WTC11 (cell line): ENCODE data around the gene KATNBL1. TPM values are rescaled to one million over a fixed set of nuclear protein-coding genes. Genes with fewer than 3 reads are reported as not detected.

ENCODE experiments used
- ATAC-seq: fragments of 200-7000 bp; cut with Tn5 transposase; 2 replicates; pipeline ENCODE4 v1.10.0; 2021; ENCODE audit warnings: mild to moderate bottlenecking, moderate library complexity
- CTCF ChIA-PET: fragments of 300-600 bp; sonication (Branson Sonifier 250); formaldehyde crosslinking; loops from one replicate; lab custom pipeline; 2021; ENCODE audit warnings: antibody characterized with exemption; lab: Charles Lee
- POLR2A ChIA-PET: fragments of 350-600 bp; sonication (Branson Sonifier 250); formaldehyde crosslinking; loops from one replicate; lab custom pipeline; 2021; ENCODE audit warnings: antibody characterized with exemption; lab: Charles Lee
- DNase-seq: peaks from one replicate; pipeline ENCODE4 v3.0.0; 2021; ENCODE audit warnings: low spot score
- H3K27ac Mint-ChIP-seq: 2 replicates; pipeline ENCODE4 v1.8.0; 2021; ENCODE audit warnings: mixed read lengths
- H3K27me3 Mint-ChIP-seq: 2 replicates; pipeline ENCODE4 v1.8.0; 2021; ENCODE audit warnings: low read depth, mild to moderate bottlenecking, moderate library complexity, mixed read lengths
- H3K36me3 Mint-ChIP-seq: 2 replicates; pipeline ENCODE4 v1.8.0; 2021; ENCODE audit warnings: mixed read lengths
- H3K4me1 Mint-ChIP-seq: 2 replicates; pipeline ENCODE4 v1.8.0; 2022; ENCODE audit warnings: mixed read lengths
- H3K4me3 Mint-ChIP-seq: 2 replicates; pipeline ENCODE4 v1.8.0; 2021; ENCODE audit warnings: mild to moderate bottlenecking, moderate library complexity, mixed read lengths
- H3K9me3 Mint-ChIP-seq: 2 replicates; pipeline ENCODE4 v1.8.0; 2021; ENCODE audit warnings: mixed read lengths
- CREM ChIP-seq: sonication (generic); formaldehyde crosslinking; IDR thresholded peaks from 2 replicates; pipeline ENCODE4 v1.8.1; 2022; ENCODE audit warnings: mild to moderate bottlenecking, missing genetic modification reagents, moderate library complexity
- ELF4 ChIP-seq: sonication (generic); formaldehyde crosslinking; IDR thresholded peaks from 2 replicates; pipeline ENCODE4 v1.8.1; 2022; ENCODE audit warnings: low read depth, mild to moderate bottlenecking, moderate library complexity, missing genetic modification reagents
- ETV6 ChIP-seq: sonication (generic); formaldehyde crosslinking; IDR thresholded peaks from 2 replicates; pipeline ENCODE4 v1.8.1; 2022; ENCODE audit warnings: mild to moderate bottlenecking, missing genetic modification reagents
- FOXK1 ChIP-seq: sonication (generic); formaldehyde crosslinking; IDR thresholded peaks from 2 replicates; pipeline ENCODE4 v1.8.0; 2022; ENCODE audit warnings: mild to moderate bottlenecking, moderate library complexity, missing genetic modification reagents
- GRHL2 ChIP-seq: fragments of 250-450 bp; sonication (Bioruptor Pico); IDR thresholded peaks from 2 replicates; pipeline ENCODE4 v1.8.0; 2022; ENCODE audit warnings: mild to moderate bottlenecking, moderate library complexity; ENCODE audit not compliant: insufficient replicate concordance, severe bottlenecking
- JAZF1 ChIP-seq: fragments of 250-450 bp; sonication (Bioruptor Pico); IDR thresholded peaks from 2 replicates; pipeline ENCODE4 v1.9.0; 2021; ENCODE audit warnings: moderate library complexity, mild to moderate bottlenecking, inconsistent platforms
- NR2C2 ChIP-seq: sonication (generic); formaldehyde crosslinking; IDR thresholded peaks from 2 replicates; pipeline ENCODE4 v1.8.0; 2022; ENCODE audit warnings: mild to moderate bottlenecking, missing genetic modification reagents
- OVOL2 ChIP-seq: fragments of 250-450 bp; sonication (Bioruptor Pico); IDR thresholded peaks from 2 replicates; pipeline ENCODE4 v1.9.0; 2021; ENCODE audit warnings: mild to moderate bottlenecking, borderline replicate concordance
- SMAD4 ChIP-seq: sonication (generic); formaldehyde crosslinking; IDR thresholded peaks from 2 replicates; pipeline ENCODE4 v1.8.0; 2022; ENCODE audit warnings: mild to moderate bottlenecking, missing genetic modification reagents
- SP1 ChIP-seq: sonication (generic); formaldehyde crosslinking; conservative IDR thresholded peaks from 2 replicates; pipeline ENCODE4 v1.8.1; 2022; ENCODE audit warnings: missing genetic modification reagents
- TEAD4 ChIP-seq: sonication (generic); formaldehyde crosslinking; IDR thresholded peaks from 2 replicates; pipeline ENCODE4 v1.8.0; 2022; ENCODE audit warnings: mild to moderate bottlenecking, missing genetic modification reagents
- ZNF396 ChIP-seq: fragments of 250-450 bp; sonication (Bioruptor Pico); IDR thresholded peaks from 2 replicates; pipeline ENCODE4 v1.8.0; 2021; ENCODE audit warnings: mild to moderate bottlenecking, moderate library complexity, borderline replicate concordance
- total RNA-seq: library from RNA; stranded (reverse); gene quantifications from 3 replicates; pipeline ENCODE4 v1.2.3, GENCODE V29; 2021
- TF ChIP-seq, protein P1 (sequence below): sonication (generic); formaldehyde crosslinking; IDR thresholded peaks from 2 replicates; pipeline ENCODE4 v1.8.1; 2022; ENCODE audit warnings: mild to moderate bottlenecking, moderate library complexity, missing genetic modification reagents
- TF ChIP-seq, protein P2 (sequence below): fragments of 250-450 bp; sonication (Bioruptor Pico); IDR thresholded peaks from 2 replicates; pipeline ENCODE4 v1.9.0; 2021; ENCODE audit warnings: mild to moderate bottlenecking, borderline replicate concordance
- TF ChIP-seq, protein P3 (sequence below): sonication (generic); formaldehyde crosslinking; IDR thresholded peaks from 2 replicates; pipeline ENCODE4 v1.8.1; 2023; ENCODE audit warnings: mild to moderate bottlenecking, missing genetic modification reagents, moderate library complexity
- TF ChIP-seq, protein P4 (sequence below): sonication (generic); formaldehyde crosslinking; IDR thresholded peaks from 2 replicates; pipeline ENCODE4 v1.8.1; 2023; ENCODE audit warnings: mild to moderate bottlenecking, missing genetic modification reagents, borderline replicate concordance
- TF ChIP-seq, protein P5 (sequence below): sonication (generic); formaldehyde crosslinking; IDR thresholded peaks from 2 replicates; pipeline ENCODE4 v1.8.0; 2022; ENCODE audit warnings: mild to moderate bottlenecking, missing genetic modification reagents
- TF ChIP-seq, protein P6 (sequence below): fragments of 250-450 bp; sonication (Bioruptor Pico); IDR thresholded peaks from 2 replicates; pipeline ENCODE4 v1.8.0; 2021; ENCODE audit warnings: mild to moderate bottlenecking
- TF ChIP-seq, protein P7 (sequence below): fragments of 250-450 bp; sonication (Bioruptor Pico); IDR thresholded peaks from 2 replicates; pipeline ENCODE4 v1.9.0; 2021; ENCODE audit warnings: mild to moderate bottlenecking
- TF ChIP-seq, protein P8 (sequence below): sonication (generic); formaldehyde crosslinking; IDR thresholded peaks from 2 replicates; pipeline ENCODE4 v1.8.1; 2023; ENCODE audit warnings: mild to moderate bottlenecking, missing genetic modification reagents

The KATNBL1 gene
- total RNA-seq, 1 experiment from 2014 or later = 45.8 TPM

DNA sequence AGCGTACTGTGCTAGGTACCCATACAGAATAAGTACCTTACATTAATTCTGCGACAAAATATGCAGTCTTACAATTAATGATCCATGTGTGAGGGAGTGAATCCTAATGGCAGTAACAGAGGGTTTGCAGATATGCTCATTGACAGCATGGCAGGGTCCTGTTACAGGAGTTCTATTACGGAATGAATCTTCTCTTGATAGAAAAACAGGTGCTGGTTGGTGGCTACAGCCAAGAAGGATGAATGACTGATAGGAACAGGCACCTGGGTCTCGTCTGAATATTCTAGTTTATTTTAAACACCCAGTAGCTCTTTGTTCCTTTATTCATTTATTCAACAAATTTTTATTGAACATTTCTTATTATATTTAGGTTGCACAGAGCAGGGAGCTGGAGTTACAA is 85.2 kb downstream of the KATNBL1 start:
- Mint-ChIP-seq H3K4me3 (no peak overlapping the region), H3K27ac (no peak overlapping the region), H3K9me3 (no peaks in the 10 kb centered on the region), H3K4me1 (peaks cover 8% of the 10 kb centered on the region)
- POLR2A ChIA-PET = interaction anchor here (0.7 kb wide), 1 partner anchor 75 kb away, joined by 5 read pairs; no protein-coding TSS in a partner anchor
- no peak for ATAC-seq
- CTCF ChIA-PET = interaction anchor here (1.3 kb wide), 1 partner anchor 85 kb away, joined by 3 read pairs; the partner anchor contains the start of gene KATNBL1
- TF ChIP-seq, protein P1, sequence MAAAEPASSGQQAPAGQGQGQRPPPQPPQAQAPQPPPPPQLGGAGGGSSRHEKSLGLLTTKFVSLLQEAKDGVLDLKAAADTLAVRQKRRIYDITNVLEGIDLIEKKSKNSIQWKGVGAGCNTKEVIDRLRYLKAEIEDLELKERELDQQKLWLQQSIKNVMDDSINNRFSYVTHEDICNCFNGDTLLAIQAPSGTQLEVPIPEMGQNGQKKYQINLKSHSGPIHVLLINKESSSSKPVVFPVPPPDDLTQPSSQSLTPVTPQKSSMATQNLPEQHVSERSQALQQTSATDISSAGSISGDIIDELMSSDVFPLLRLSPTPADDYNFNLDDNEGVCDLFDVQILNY (CRISPR knock-in tag) = no peak
- TF ChIP-seq, protein P2, sequence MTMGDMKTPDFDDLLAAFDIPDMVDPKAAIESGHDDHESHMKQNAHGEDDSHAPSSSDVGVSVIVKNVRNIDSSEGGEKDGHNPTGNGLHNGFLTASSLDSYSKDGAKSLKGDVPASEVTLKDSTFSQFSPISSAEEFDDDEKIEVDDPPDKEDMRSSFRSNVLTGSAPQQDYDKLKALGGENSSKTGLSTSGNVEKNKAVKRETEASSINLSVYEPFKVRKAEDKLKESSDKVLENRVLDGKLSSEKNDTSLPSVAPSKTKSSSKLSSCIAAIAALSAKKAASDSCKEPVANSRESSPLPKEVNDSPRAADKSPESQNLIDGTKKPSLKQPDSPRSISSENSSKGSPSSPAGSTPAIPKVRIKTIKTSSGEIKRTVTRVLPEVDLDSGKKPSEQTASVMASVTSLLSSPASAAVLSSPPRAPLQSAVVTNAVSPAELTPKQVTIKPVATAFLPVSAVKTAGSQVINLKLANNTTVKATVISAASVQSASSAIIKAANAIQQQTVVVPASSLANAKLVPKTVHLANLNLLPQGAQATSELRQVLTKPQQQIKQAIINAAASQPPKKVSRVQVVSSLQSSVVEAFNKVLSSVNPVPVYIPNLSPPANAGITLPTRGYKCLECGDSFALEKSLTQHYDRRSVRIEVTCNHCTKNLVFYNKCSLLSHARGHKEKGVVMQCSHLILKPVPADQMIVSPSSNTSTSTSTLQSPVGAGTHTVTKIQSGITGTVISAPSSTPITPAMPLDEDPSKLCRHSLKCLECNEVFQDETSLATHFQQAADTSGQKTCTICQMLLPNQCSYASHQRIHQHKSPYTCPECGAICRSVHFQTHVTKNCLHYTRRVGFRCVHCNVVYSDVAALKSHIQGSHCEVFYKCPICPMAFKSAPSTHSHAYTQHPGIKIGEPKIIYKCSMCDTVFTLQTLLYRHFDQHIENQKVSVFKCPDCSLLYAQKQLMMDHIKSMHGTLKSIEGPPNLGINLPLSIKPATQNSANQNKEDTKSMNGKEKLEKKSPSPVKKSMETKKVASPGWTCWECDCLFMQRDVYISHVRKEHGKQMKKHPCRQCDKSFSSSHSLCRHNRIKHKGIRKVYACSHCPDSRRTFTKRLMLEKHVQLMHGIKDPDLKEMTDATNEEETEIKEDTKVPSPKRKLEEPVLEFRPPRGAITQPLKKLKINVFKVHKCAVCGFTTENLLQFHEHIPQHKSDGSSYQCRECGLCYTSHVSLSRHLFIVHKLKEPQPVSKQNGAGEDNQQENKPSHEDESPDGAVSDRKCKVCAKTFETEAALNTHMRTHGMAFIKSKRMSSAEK (CRISPR knock-in tag) = no peak
- no peak for TF ChIP-seq SMAD4 (CRISPR knock-in tag)
- TF ChIP-seq SP1 (CRISPR knock-in tag) = no peak
- TF ChIP-seq OVOL2 (CRISPR knock-in tag) = no peak
- no peak for TF ChIP-seq GRHL2 (CRISPR knock-in tag)
- TF ChIP-seq, protein P3, sequence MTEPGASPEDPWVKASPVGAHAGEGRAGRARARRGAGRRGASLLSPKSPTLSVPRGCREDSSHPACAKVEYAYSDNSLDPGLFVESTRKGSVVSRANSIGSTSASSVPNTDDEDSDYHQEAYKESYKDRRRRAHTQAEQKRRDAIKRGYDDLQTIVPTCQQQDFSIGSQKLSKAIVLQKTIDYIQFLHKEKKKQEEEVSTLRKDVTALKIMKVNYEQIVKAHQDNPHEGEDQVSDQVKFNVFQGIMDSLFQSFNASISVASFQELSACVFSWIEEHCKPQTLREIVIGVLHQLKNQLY (CRISPR knock-in tag) = no peak
- TF ChIP-seq, protein P4, sequence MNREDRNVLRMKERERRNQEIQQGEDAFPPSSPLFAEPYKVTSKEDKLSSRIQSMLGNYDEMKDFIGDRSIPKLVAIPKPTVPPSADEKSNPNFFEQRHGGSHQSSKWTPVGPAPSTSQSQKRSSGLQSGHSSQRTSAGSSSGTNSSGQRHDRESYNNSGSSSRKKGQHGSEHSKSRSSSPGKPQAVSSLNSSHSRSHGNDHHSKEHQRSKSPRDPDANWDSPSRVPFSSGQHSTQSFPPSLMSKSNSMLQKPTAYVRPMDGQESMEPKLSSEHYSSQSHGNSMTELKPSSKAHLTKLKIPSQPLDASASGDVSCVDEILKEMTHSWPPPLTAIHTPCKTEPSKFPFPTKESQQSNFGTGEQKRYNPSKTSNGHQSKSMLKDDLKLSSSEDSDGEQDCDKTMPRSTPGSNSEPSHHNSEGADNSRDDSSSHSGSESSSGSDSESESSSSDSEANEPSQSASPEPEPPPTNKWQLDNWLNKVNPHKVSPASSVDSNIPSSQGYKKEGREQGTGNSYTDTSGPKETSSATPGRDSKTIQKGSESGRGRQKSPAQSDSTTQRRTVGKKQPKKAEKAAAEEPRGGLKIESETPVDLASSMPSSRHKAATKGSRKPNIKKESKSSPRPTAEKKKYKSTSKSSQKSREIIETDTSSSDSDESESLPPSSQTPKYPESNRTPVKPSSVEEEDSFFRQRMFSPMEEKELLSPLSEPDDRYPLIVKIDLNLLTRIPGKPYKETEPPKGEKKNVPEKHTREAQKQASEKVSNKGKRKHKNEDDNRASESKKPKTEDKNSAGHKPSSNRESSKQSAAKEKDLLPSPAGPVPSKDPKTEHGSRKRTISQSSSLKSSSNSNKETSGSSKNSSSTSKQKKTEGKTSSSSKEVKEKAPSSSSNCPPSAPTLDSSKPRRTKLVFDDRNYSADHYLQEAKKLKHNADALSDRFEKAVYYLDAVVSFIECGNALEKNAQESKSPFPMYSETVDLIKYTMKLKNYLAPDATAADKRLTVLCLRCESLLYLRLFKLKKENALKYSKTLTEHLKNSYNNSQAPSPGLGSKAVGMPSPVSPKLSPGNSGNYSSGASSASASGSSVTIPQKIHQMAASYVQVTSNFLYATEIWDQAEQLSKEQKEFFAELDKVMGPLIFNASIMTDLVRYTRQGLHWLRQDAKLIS (CRISPR knock-in tag) = no peak
- TF ChIP-seq NR2C2 = no peak
- TF ChIP-seq TEAD4 (CRISPR knock-in tag) = no peak
- TF ChIP-seq ETV6 = no peak
- TF ChIP-seq, protein P5, sequence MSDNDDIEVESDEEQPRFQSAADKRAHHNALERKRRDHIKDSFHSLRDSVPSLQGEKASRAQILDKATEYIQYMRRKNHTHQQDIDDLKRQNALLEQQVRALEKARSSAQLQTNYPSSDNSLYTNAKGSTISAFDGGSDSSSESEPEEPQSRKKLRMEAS (CRISPR knock-in tag) = no peak
- TF ChIP-seq JAZF1 (CRISPR knock-in tag) = no peak
- TF ChIP-seq, all 79 proteins: peak for 0
- DNase-seq = no peak
- Mint-ChIP-seq H3K27me3 (no peaks in the 10 kb centered on the region; the same call in 1 of the 2 replicates), H3K36me3 (no peaks in the 10 kb centered on the region)

DNA sequence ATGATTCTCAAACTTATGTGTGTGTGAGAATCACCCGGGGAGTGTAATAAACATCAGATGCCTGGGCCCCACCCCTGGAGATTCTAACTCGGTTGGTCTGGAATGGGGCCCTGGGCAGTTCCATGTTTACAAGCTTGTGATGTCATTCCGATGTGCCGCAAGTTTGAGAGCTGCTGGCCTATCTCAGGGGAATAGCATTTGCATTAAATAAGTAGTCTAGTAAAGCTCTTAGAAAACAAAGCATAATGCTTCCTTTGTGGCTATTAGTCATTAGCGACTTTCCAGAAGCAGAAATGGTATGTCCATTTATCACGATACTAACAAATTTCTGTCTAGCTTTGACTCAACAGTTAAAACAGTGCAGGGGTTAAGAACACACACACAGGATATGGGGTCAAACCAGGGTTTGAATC is 87.1 kb downstream of the KATNBL1 start:
- no peaks in the 10 kb centered on the region; the same call in 1 of the 2 replicates for H3K27me3 Mint-ChIP-seq
- H3K4me1 Mint-ChIP-seq = peaks cover 8% of the 10 kb centered on the region
- CTCF ChIA-PET = no interaction called here
- DNase-seq = no peak
- TF ChIP-seq, protein P6, sequence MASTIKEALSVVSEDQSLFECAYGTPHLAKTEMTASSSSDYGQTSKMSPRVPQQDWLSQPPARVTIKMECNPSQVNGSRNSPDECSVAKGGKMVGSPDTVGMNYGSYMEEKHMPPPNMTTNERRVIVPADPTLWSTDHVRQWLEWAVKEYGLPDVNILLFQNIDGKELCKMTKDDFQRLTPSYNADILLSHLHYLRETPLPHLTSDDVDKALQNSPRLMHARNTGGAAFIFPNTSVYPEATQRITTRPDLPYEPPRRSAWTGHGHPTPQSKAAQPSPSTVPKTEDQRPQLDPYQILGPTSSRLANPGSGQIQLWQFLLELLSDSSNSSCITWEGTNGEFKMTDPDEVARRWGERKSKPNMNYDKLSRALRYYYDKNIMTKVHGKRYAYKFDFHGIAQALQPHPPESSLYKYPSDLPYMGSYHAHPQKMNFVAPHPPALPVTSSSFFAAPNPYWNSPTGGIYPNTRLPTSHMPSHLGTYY (CRISPR knock-in tag) = no peak
- TF ChIP-seq OVOL2 (CRISPR knock-in tag) = no peak
- TF ChIP-seq, protein P7, sequence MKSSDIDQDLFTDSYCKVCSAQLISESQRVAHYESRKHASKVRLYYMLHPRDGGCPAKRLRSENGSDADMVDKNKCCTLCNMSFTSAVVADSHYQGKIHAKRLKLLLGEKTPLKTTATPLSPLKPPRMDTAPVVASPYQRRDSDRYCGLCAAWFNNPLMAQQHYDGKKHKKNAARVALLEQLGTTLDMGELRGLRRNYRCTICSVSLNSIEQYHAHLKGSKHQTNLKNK = no peak
- TF ChIP-seq ETV6 = no peak
- TF ChIP-seq FOXK1 (CRISPR knock-in tag) = no peak
- TF ChIP-seq ELF4 (CRISPR knock-in tag) = no peak
- TF ChIP-seq, protein P8, sequence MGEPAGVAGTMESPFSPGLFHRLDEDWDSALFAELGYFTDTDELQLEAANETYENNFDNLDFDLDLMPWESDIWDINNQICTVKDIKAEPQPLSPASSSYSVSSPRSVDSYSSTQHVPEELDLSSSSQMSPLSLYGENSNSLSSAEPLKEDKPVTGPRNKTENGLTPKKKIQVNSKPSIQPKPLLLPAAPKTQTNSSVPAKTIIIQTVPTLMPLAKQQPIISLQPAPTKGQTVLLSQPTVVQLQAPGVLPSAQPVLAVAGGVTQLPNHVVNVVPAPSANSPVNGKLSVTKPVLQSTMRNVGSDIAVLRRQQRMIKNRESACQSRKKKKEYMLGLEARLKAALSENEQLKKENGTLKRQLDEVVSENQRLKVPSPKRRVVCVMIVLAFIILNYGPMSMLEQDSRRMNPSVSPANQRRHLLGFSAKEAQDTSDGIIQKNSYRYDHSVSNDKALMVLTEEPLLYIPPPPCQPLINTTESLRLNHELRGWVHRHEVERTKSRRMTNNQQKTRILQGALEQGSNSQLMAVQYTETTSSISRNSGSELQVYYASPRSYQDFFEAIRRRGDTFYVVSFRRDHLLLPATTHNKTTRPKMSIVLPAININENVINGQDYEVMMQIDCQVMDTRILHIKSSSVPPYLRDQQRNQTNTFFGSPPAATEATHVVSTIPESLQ (CRISPR knock-in tag) = no peak
- no peak for TF ChIP-seq ZNF396 (CRISPR knock-in tag)
- no peak for TF ChIP-seq CREM (CRISPR knock-in tag)
- TF ChIP-seq, all 79 proteins: peak for 0
- POLR2A ChIA-PET = no interaction called here
- Mint-ChIP-seq H3K27ac (no peak overlapping the region), H3K9me3 (no peaks in the 10 kb centered on the region), H3K36me3 (no peaks in the 10 kb centered on the region), H3K4me3 (no peak overlapping the region)
- ATAC-seq = no peak
